GM12875 (cell line): ENCODE results near the gene DNAJC11.

Experiments used
- H3K4me3 ChIP-seq: one replicate; pipeline ENCODE4 v1.5.1; 2011; ENCODE audit warnings: low read depth, low read length, control low read depth
- CTCF ChIP-seq: IDR thresholded peaks from 2 replicates; pipeline ENCODE4 v1.5.1; 2011; ENCODE audit warnings: low read depth, mild to moderate bottlenecking, control low read depth, inconsistent platforms, low read length, moderate library complexity, borderline replicate concordance; ENCODE audit not compliant: insufficient read depth

Gene DNAJC11

DNA sequence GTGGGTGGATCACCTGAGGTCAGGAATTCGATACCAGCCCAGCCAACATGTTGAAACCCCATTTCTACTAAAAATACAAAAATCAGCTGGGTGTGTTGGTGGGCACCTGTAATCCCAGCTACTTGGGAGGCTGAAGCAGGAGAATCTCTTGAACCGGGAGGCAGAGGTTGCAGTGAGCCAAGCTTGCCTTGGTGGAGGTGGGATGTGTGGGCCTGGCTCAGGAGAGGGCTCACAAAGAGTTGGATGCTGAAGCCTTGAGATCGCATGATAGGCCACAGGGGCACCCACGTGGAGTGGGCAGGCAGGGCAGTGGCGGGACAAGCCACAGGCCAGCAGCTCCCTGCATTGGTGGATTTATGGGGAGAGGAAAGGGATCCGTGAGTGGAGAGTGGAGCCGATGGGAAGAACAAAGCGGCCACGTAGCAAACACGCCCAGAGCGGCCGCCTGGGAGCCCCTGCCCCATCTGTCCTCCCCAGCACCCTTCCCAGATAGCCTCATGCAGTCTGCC is 72.6 kb downstream of the DNAJC11 start:
- no peak for TF ChIP-seq CTCF
- H3K4me3 ChIP-seq = no peak overlapping the region

GRCh38 chr1:6627841-6628545 is 73.6 kb downstream of the DNAJC11 start:
- no peak overlapping the region for H3K4me3 ChIP-seq
- TF ChIP-seq CTCF = no peak

DNA sequence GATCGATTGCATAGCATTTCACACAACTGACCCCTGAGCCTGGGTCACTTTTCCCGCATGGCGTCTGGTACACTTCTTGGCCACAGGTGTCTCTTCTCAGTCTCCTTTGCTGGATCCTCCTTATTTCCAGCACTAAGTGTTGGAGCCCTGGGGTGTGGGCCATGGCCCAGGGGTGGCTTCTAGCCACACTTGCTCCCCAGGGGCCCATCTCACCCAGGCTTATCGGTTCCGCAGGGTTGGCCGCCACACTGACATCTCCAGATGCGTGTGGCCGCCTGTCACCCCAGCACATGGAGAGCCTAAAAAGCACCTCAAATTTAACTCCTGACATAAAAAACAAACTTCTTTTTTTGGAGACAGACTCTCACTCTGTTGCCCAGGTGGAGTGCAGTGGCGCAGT is 74.6 kb downstream of the DNAJC11 start:
- TF ChIP-seq CTCF = no peak
- no peak overlapping the region for H3K4me3 ChIP-seq

DNA sequence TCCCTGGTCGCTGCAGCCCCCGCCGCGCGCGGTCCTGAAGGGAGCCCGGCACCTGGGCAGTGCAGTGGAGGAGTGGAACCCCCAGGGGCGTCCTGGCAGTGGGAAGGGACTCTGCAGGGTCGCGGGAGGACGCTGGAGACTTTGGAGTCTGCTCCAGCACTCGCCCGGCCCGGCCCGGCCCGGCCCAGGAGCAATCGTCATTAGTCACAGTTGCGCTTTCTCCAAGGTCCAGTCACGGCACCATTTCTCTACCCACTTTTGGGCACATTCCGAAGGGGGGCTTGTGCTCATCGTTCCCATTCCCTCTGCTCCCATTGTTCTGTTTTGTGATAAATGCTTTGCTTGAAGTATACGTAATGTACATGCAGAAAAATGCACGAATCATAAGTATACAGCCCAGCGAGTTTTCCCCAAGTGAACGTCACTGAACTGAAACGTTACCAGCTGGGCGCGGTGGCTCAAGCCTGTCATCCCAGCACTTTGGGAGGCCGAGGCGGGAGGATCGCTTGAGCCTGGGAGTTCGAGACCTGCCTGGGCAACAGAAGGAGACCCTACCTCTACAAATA is 75.9 kb downstream of the DNAJC11 start:
- TF ChIP-seq CTCF = no peak

GRCh38 chr1:6624710-6625583 is 76.7 kb downstream of the DNAJC11 start, which contains the start of gene THAP3:
TSS of gene THAP3 (plus strand) at chr1:6624868. CDS start at chr1:6625219, 351 bp downstream.
- peak within 1 kb of the TSS; percentile 73 for H3K4me3 ChIP-seq
- peak; percentile 32; the same call in 1 of the 2 replicates for TF ChIP-seq CTCF

More for the DNA sequence above, 75.9 kb downstream of the DNAJC11 start:
- peak overlapping the region; percentile 73 for H3K4me3 ChIP-seq

DNA sequence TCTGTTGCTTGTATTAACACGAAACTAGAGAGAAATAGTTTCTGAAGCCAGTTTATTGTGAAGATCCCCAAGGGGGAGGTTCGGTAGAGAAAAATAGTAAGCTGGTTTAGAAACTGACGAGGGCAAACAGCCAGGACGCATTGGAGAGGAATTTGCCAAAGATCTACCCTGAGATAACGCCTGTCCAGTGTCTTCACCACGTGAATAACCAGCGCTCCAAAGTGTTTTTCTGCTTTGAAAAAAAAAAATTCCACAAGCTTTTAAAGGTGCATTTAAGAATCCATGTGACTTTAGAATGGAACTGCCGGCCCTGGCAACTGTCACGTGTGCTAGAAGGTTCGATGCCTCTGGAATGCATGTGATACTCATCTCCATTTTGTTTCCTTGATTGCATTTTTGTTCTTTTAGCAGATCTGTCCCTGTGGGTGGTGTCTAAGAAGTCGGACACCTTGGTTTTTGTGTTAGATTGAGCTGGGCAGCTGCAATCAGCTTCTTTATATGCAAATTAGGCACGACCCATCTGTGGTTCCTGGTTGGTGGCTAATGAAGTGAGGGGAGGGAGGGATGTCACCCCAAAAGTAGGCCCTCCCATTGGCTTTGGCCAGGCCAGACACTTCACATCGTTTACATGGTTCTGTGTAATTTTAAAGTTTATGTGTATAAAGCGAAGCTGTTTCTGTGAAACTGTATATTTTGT is 78.2 kb downstream of the DNAJC11 start:
- no peak for TF ChIP-seq CTCF
- H3K4me3 ChIP-seq = no peak overlapping the region
